Activated CD4-positive, alpha-beta T cell treated with anti-CD3 and anti-CD28 coated beads, Interleukin-2, Interleukin-4, amounts not matched to agents 100 ng/mL and 50 ng/mL, durations not matched to agents 16 hours and 8 hours (primary cell): ENCODE results near the gene TMEM229B.
A peak's percentile ranks its signal among the peaks of the same experiment; 100 is the strongest.
"Not testable (repeated sequence)": the region's sequence is repeated elsewhere in the genome, so short reads cannot be mapped to it uniquely, and the experiment has no call there.

Experiments
- DNase-seq: peaks from one replicate; pipeline ENCODE4 v3.0.0-alpha.2; 2020; ENCODE audit warnings: low spot score

Gene TMEM229B

DNA sequence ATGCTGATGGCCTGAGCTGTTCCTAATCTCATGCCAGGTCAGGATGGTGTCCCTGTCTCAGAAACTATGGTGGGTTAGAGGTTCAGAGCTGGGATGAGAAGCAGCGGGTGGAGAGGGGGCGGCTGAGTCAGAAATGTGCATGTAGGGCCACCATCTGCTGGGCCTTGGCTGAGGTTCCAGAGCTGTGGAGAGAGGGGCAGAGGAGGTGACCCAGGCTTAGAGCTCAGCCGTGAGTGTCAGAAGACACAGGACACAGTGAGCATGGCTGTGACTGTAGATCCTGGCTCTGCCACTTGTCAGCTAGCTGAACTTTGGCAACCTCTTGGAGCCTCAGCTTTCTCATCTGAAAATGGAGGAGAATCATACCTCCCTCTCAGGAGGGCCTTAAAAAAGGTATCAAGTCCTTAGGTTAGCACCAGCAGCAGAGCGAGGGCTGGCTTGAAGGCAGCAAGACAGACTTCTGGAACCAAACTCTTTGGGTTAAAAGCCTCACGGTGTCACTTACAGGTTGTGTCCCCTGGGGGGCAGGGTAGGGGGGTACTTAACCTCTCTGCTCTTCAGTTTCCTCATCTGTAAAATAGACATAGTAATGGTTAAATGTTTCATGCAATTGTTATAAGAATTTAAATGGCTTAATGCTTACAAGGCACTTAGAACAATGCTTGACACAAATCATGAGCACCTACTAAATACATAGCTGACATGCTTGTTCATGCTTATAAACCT is 34.8 kb downstream of the TMEM229B start:
- no peak for DNase-seq

DNA sequence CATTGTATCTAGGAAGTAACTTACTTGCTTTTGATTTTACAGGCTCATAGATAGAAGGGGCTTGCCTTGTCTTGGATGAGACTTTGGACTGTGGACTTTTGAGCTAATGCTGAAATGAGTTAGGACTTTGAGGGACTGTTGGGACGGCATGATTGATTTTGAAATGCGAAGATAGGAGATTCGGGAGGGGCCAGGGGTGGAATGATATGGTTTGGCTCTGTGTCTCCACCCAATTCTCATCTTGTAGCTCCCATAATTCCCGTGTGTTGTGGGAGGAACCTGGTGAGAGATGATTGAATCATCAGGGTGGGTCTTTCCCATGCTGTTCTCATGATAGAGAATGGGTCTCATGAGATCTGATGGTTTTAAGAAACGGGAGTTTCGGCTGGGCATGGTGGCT is 36.9 kb downstream of the TMEM229B start:
- not testable (repeated sequence) for DNase-seq

DNA sequence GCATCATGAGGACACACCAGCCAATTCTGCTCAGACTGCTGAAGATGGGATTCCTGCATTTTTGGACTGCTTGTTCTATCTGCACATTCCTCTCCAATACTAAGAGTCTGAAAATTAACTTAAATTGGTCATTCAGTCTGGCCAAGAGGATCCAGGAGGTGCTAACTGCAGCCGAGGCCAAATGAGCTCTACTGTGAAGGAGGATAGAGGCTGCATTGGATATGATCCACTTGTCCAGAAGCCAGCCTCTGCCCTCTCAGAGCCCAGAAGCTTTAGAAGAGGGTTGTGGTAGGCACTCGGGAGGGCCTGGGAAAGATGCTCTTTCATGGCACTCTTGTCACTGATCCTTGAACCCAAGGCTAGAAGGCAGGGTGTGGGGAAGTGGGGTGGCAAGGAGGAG is 39.4 kb downstream of the TMEM229B start:
- no peak for DNase-seq

DNA sequence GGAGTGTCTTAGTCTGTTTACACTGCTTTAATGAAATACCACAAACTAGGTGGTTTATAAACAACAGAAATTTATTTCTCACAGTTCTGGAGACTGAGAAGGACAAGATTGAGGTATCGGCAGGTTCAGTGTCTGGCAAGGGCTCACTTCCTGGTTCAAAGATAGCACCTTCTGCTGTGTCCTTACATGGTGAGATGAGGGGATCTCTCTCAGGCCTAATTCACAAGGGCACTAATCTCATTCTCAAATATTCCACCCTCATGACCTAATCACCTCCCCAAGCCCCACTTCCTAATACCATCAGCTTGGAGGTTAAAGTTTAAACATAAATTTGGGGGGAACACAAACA is 41.5 kb downstream of the TMEM229B start:
- DNase-seq = no peak

DNA sequence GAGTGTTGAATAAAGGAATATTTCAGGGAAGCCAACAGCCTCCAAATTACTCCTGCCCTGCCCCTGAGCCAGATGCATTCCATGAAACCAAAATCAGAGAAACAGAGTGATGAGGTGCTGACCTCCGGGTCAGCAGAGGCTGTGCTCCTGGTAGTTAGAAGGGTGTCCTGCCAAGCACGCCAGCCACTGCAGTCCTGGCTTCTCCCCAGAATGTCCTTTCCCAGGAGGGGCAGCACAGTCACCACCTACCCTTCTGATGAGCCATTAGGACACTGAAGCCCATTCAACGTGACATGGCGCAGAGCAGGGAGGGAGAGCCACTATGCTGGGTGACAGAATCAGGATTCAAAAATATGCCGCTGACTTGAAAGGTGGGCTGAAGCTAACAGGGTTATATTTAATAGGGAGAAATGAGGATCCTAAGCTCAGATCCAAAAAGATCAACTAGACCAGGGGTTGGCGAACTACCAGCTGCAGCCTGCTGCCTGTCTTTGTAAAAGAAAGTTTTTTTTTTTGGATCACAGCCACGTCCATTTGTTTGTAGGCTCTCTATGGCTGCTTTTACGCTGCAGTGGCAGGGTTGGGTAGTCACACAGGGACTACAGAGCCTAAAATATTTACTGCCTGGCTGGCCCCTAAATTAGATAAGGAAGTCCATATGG is 42.0 kb downstream of the TMEM229B start:
- DNase-seq = no peak

GRCh38 chr14:67444395-67444794 is 44.1 kb downstream of the TMEM229B start:
- DNase-seq = no peak

DNA sequence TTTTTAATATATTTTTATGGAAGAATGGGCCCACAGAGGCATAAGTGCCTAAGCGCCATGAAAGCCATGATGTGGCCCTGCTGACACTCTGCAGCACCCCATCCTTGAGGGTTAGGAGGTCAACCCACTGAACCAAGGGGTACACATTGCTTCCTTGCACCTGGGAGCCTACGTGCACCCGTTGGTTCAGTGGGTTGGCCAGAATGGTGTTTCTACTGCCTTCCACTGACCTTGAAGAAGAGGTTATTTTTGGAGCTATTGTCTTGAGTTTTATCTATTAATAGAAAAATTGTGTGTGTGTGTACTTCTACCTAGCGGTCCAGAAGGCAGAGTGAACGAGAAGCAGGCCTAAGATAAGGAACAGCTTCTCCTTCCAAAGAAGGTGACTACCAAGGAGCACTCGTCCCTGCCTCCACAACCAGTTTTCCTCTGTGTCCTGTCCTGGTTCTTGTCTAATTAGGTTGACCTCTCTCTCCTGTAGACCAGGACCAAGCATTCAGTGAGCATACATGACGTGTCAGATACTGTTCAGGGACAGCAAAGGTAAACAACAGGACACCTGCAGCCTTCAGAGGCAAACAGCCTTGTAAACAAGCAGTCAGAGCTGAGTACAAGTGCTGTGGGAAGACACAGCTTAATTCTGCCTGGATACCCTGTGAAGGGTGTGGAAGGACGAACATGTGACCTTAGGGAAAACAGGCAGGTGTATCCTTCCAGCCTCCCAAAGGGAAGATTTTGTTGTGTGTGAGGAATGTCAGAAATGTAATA is 46.2 kb downstream of the TMEM229B start:
- no peak for DNase-seq

GRCh38 chr14:67441672-67442071 is 46.8 kb downstream of the TMEM229B start:
- no peak for DNase-seq

DNA sequence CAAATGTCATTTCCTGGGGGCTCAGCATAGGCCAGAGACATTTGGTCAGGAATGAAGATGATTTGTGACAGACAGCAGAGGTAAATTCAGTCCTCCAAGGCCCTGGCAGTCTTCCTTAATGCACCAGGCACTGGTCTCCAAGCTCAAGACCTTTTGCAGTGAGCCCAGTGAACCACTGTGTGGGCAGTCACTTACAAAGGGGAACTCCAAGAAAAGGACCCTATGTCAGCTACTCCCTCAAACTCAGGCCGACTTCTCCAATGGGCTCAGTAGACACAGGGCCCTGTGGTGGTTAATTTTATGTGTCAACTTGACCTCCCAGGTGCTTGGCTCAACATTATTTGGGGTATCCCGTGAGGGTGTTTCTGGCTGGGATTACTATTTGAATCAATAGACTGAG is 47.3 kb downstream of the TMEM229B start:
- DNase-seq = no peak

- DNase-seq = no peak
Measured at GRCh38 chr14:67440513-67440912, 48.0 kb downstream of the TMEM229B start.

- no peak for DNase-seq
Measured at GRCh38 chr14:67438969-67439368, 49.6 kb downstream of the TMEM229B start.

- DNase-seq = no peak
Measured at GRCh38 chr14:67436006-67436866, 52.3 kb downstream of the TMEM229B start.

- no peak for DNase-seq
Measured at GRCh38 chr14:67435603-67436002, 52.9 kb downstream of the TMEM229B start.

GRCh38 chr14:67432050-67432564 is 56.4 kb downstream of the TMEM229B start:
- DNase-seq = no peak

GRCh38 chr14:67429510-67430205 is 58.9 kb downstream of the TMEM229B start:
- no peak for DNase-seq

DNA sequence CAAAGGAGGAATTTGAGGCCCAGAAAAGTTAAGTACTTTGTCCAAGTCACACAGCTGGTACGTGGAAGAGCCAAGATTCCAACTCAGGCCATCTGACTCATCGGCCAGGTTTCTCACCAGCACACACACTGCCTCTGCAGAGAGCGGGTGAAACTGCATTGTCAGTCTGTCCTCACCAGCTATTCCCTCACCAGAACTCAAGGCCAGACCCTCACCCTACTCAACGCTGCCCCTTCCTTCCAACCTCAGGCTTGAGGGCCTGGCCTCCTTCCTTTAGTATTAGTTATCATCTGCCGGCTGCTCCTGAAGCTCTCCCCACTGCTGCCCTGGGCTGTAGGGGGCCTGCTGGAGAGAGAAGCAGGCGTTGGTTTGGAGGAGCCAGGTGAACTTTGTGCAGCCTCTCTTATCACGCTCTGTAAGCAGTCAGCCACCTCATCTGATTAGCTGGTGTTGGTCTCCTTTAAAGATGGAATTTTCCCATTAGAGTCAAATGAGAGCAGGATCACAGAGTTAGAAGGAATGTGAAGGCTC is 60.0 kb downstream of the TMEM229B start:
- no peak for DNase-seq

DNA sequence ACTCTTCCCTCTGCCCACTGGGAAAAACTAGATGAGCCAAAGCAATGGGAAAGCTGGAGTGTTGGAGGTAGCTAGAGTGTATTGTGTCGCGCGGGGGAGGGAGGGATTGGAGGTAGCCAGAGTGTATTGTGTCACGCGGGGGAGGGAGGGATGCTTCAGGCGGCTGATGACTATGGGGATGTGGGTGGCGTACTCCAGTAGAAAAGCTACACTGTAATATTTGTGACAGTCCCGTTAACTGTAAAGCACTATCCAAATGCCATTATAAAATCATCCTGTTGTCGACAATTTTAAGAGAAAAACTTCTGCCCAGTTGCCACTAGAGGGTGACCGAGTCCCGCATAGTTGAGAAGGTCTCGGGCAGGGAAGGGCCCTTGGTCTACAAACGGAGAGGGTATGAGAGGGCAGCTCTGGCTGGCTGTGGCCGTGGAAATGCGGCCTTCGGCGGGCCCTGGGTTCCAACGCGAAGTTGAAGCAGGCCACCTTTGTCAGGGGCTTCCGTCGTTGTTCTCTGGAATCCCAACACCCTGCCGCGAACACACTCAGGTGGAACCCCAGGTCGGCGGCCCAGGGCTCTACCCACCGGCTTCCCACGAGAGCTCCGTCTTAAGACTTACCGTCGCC is 61.4 kb downstream of the TMEM229B start:
- DNase-seq = peak; percentile 74

- DNase-seq = no peak
Measured at GRCh38 chr14:67426161-67426560, 62.4 kb downstream of the TMEM229B start.

DNA sequence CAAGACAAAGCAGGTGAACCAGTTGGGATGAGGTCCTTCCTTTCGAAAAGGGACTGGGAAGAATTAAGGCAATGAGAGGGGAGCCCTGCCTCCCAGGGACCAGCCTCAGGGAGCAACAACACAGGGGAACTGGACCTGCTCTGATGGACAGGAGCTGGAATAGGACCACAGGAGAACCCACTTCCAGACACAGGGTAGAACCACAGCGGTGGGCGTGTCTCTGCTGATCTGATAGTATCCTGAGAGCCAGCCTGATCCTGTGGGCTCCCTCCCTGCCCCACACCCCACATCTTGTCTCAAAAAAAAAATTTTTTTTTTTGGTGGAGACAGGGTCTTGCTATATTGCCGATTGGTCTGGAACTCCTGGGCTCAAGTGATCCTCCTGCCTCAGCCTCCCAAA is 62.9 kb downstream of the TMEM229B start:
- DNase-seq = no peak

DNA sequence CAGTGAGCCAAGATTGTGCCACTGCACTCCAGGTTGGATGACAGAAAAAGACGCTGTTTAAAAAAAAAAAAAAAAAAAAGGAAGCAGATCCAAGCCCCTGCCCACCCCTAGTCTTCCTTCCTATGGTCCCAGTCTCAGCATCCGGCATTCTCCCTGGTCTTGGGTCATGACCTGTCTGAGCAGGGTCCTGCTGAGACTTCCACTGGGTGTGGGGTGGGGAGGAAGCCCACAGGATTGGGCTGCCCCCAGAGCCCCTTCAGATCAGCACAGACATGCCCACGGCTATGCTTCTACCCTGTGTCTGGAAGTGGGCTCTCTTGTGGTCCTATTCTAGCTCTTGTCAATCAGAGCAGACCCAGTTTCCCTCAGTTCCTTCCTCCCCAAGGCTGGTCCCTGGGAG is 64.0 kb downstream of the TMEM229B start:
- DNase-seq = no peak

DNA sequence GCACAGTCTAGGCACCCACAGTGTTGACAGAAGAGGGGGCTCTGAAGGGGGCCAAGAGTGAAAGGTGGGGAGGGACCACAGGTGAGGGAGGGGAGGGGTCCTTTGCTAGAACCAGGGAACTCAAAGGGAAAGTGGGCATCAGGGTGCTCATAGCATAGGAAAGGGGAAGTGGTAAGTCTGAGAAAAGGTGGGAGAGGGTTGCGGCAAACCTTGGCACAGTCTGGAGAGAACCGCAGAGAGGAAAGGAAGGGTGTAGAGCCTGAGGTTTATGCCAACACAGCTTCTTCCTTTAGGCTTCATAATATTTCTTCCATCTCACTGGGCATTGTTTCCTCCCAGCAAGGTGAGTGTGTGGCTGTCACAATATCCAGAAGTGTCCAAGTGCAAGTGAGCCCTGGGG is 65.1 kb downstream of the TMEM229B start:
- no peak for DNase-seq
